Astrocyte of the spinal cord (primary cell): ENCODE data around the gene KIF16B.

Experiments
- DNase-seq: peaks from one replicate; pipeline ENCODE4 v3.0.0; 2011; ENCODE audit warnings: low read depth, low spot score
- H3K4me3 ChIP-seq: 2 replicates; pipeline ENCODE4 v1.5.1; 2011; ENCODE audit warnings: low read depth, mild to moderate bottlenecking, low read length, moderate library complexity
- CTCF ChIP-seq: IDR thresholded peaks from 2 replicates; pipeline ENCODE4 v1.5.1; 2012; ENCODE audit warnings: low read depth, mild to moderate bottlenecking, low read length, inconsistent platforms
- in situ Hi-C: cut with HindIII; loops from 2 replicates; pipeline ENCODE4 v1.10.0; 2017; ENCODE audit warnings: low sequenced_read_pairs

Gene KIF16B

GRCh38 chr20:16501301-16501700 lies 71.9 kb downstream of the KIF16B start:
- in situ Hi-C loops: no loop called here
- DNase-seq: peak; percentile 16
- no peak overlapping the region for H3K4me3 ChIP-seq
- TF ChIP-seq CTCF: no peak

- TF ChIP-seq CTCF: no peak
- no peak for DNase-seq
- in situ Hi-C loops: no loop called here
- H3K4me3 ChIP-seq: no peak overlapping the region
Measured at GRCh38 chr20:16500197-16500596, 73.1 kb downstream of the KIF16B start.

- H3K4me3 ChIP-seq: no peak overlapping the region
- in situ Hi-C loops: no loop called here
- TF ChIP-seq CTCF: no peak
- no peak for DNase-seq
Measured at GRCh38 chr20:16498526-16499253, 74.6 kb downstream of the KIF16B start.

- H3K4me3 ChIP-seq: no peak overlapping the region
- no peak for DNase-seq
- in situ Hi-C loops: no loop called here
- TF ChIP-seq CTCF: no peak
Measured at GRCh38 chr20:16497896-16498295, 75.4 kb downstream of the KIF16B start.

- in situ Hi-C loops: no loop called here
- no peak overlapping the region for H3K4me3 ChIP-seq
- DNase-seq: no peak
- TF ChIP-seq CTCF: no peak
Measured at GRCh38 chr20:16493486-16493885, 79.8 kb downstream of the KIF16B start.

- H3K4me3 ChIP-seq: no peak overlapping the region
- in situ Hi-C loops: no loop called here
- no peak for TF ChIP-seq CTCF
- DNase-seq: no peak
Measured at GRCh38 chr20:16491294-16491905, 81.8 kb downstream of the KIF16B start.
